ENCODE data around the gene KLHDC8A. TPM values are rescaled to one million over a fixed set of nuclear protein-coding genes. Genes with fewer than 3 reads are reported as not detected.

Gene KLHDC8A
- total RNA-seq, 2 experiments from 2014 or later: not detected

GRCh38 chr1:205287076-205287475 is 69.6 kb downstream of the KLHDC8A start:
- POLR2A ChIA-PET: interaction anchor here (1.2 to 10.4 kb wide), 3 partner anchors 17 to 32 kb away, joined by 4 to 158 read pairs (median 7); partner anchors contain the start of gene NUAK2
- intact Hi-C loops (cut with micrococcal nuclease): no loop called here
- CTCF ChIA-PET: interaction anchor here (9.5 to 23.4 kb wide), 2 partner anchors 14 to 36 kb away, joined by 128 to 1285 read pairs; partner anchors contain the start of gene NUAK2
- Mint-ChIP-seq H3K4me1 (ENCODE audit: low read depth) (peaks cover 73% of the 10 kb centered on the region), H3K36me3 (ENCODE audit: low read depth) (no peaks in the 10 kb centered on the region), H3K4me3 (no peak overlapping the region), H3K27ac (peak overlapping the region; percentile 66), H3K27me3 (no peaks in the 10 kb centered on the region), H3K9me3 (no peaks in the 10 kb centered on the region)
- ATAC-seq (no peak), DNase-seq (no peak)
- no peak for TF ChIP-seq CTCF (IDR thresholded peaks at IDR 0.05)

GRCh38 chr1:205286335-205286950 is 70.3 kb downstream of the KLHDC8A start:
- H3K4me1 Mint-ChIP-seq (ENCODE audit: low read depth): peaks cover 67% of the 10 kb centered on the region
- peak overlapping the region; percentile 57 for H3K4me3 Mint-ChIP-seq
- POLR2A ChIA-PET: interaction anchor here (0.6 to 10.4 kb wide), 5 partner anchors 10 to 68 kb away, joined by 4 to 158 read pairs (median 7); partner anchors contain the start of gene NUAK2
- H3K36me3 Mint-ChIP-seq (ENCODE audit: low read depth): no peaks in the 10 kb centered on the region
- H3K27me3 Mint-ChIP-seq: no peaks in the 10 kb centered on the region
- TF ChIP-seq CTCF (IDR thresholded peaks at IDR 0.05): no peak
- DNase-seq: peak; percentile 88
- intact Hi-C loops (cut with micrococcal nuclease): no loop called here
- CTCF ChIA-PET: interaction anchor here (0.6 to 23.4 kb wide), 4 partner anchors 13 to 172 kb away, joined by 3 to 1285 read pairs (median 66); partner anchors contain the start of gene NUAK2
- ATAC-seq: no peak
- no peaks in the 10 kb centered on the region for H3K9me3 Mint-ChIP-seq
- peak overlapping the region; percentile 66 for H3K27ac Mint-ChIP-seq

Other genes starting within 250 kb of the KLHDC8A start
- gene RBBP5, start 234.9 kb downstream of the KLHDC8A start, total RNA-seq: 10 to 100 TPM; 18.8 to 21.6 TPM
- 10 to 100 TPM; 10.0 to 10.7 TPM for gene DSTYK, start 145.2 kb downstream of the KLHDC8A start, total RNA-seq
- gene TMCC2, start 129.0 kb downstream of the KLHDC8A start, total RNA-seq: 1 to 10 TPM; 6.6 to 7.1 TPM
- 1 to 10 TPM; 1.9 TPM for gene NUAK2, start 35.2 kb downstream of the KLHDC8A start, total RNA-seq
- gene LEMD1, start 65.1 kb upstream of the KLHDC8A start, total RNA-seq: under 1 TPM; 0.58 to 0.81 TPM
- gene BLACAT1, start 99.1 kb upstream of the KLHDC8A start, total RNA-seq: under 1 TPM in 1 of 2 experiments, not detected in 1; 0.13 TPM
- 10 to 100 TPM in 1 of 2 experiments, 1 to 10 TPM in 1; 8.4 to 10.4 TPM for gene CDK18, start 147.7 kb upstream of the KLHDC8A start, total RNA-seq

Measured in activated CD8-positive, alpha-beta T cell treated with anti-CD3 and anti-CD28 coated beads for 36 hours (primary cell).